LNCaP clone FGC (cell line): ENCODE measurements around the gene RABL6.
"Not testable (repeated sequence)": the region's sequence is repeated elsewhere in the genome, so short reads cannot be mapped to it uniquely, and the experiment has no call there.

Source experiments
- DNase-seq: peaks from one replicate; pipeline ENCODE4 v3.0.0-alpha.2; 2011; ENCODE audit warnings: low read depth
- H3K4me3 ChIP-seq: 2 replicates; pipeline ENCODE4 v1.5.1; 2011; ENCODE audit warnings: mild to moderate bottlenecking, low read depth, low read length, control low read depth
- CTCF ChIP-seq: IDR thresholded peaks from 2 replicates; pipeline ENCODE4 v1.5.1; 2012; ENCODE audit warnings: mild to moderate bottlenecking; ENCODE audit not compliant: control insufficient read depth, insufficient read depth; ENCODE audit errors: extremely low read depth

RABL6 gene

GRCh38 chr9:136776947-136777346 lies 30.8 kb upstream of the RABL6 start:
- no peak for DNase-seq
- no peak for TF ChIP-seq CTCF
- no peak overlapping the region for H3K4me3 ChIP-seq

GRCh38 chr9:136777359-136777758 lies 30.4 kb upstream of the RABL6 start:
- H3K4me3 ChIP-seq: no peak overlapping the region
- no peak for TF ChIP-seq CTCF
- DNase-seq: no peak

GRCh38 chr9:136779808-136780207 lies 27.9 kb upstream of the RABL6 start:
- no peak for TF ChIP-seq CTCF
- no peak for DNase-seq
- no peak overlapping the region for H3K4me3 ChIP-seq

GRCh38 chr9:136782452-136782851 lies 25.3 kb upstream of the RABL6 start:
- TF ChIP-seq CTCF: no peak

GRCh38 chr9:136784249-136784996 lies 23.3 kb upstream of the RABL6 start:
- no peak overlapping the region for H3K4me3 ChIP-seq
- DNase-seq: no peak
- peak; percentile 35 for TF ChIP-seq CTCF

More at GRCh38 chr9:136782452-136782851, 25.3 kb upstream of the RABL6 start:
- no peak overlapping the region for H3K4me3 ChIP-seq
- DNase-seq: no peak

GRCh38 chr9:136784997-136785361 lies 22.8 kb upstream of the RABL6 start:
- no peak overlapping the region for H3K4me3 ChIP-seq
- TF ChIP-seq CTCF: no peak
- no peak for DNase-seq

- H3K4me3 ChIP-seq, DNase-seq: not testable (repeated sequence)
Observed at GRCh38 chr9:136785565-136786355, 22.0 kb upstream of the RABL6 start.
